Gastroesophageal sphincter (tissue), 3 donors: ENCODE results near the gene ANXA11.
"Not testable (repeated sequence)": the region's sequence is repeated elsewhere in the genome, so short reads cannot be mapped to it uniquely, and the experiment has no call there.

ENCODE experiments used
- CTCF ChIP-seq, 4 experiments: fragments of 200-600 bp in 2 of 4; fragments of 450-650 bp in 2 of 4; sonication (generic) in 1 of 4; IDR thresholded peaks; one replicate each; pipeline ENCODE4 v1.5.1; 2017 to 2019; ENCODE audit warnings: antibody characterized with exemption in 4 of 4, mild to moderate bottlenecking in 2 of 4, moderate library complexity in 2 of 4
- EP300 ChIP-seq: sonication (generic); formaldehyde crosslinking; IDR thresholded peaks from one replicate; pipeline ENCODE4 v1.6.1; 2017; ENCODE audit warnings: antibody characterized with exemption, mild to moderate bottlenecking
- POLR2A ChIP-seq, 2 donors: fragments of 450-650 bp; IDR thresholded peaks; one replicate each; pipeline ENCODE4 v1.6.1; 2017; ENCODE audit warnings: antibody characterized with exemption in 2 of 2, mild to moderate bottlenecking in 2 of 2, moderate library complexity in 1 of 2

DNA sequence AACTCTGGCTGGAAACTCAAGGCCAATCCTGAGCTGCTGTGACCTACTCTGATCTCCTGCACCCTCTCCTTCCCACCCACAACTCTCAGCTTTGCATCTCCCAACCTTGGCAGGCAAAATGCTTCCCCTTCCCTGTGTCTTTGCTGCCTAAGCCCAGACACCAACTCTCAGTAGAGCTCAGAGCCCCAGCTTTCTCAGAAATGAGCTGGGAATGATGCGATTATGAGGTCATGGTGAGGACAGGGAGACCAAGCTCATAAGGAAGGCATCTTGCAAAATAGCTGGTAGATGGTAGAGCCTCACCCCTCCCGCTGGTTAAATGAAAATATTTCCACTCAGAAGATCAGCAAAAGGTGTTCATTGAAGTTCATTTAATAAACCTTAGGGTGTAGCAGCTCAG lies 49.4 kb upstream of the ANXA11 start:
- TF ChIP-seq POLR2A (IDR thresholded peaks at IDR 0.05); CTCF (IDR thresholded peaks at IDR 0.05); EP300: not testable (repeated sequence)
